PC-3 (cell line): ENCODE measurements around the gene MTPN.

Source experiments
- CTCF ChIP-seq: fragments of 300-600 bp; sonication (generic); conservative IDR thresholded peaks from 2 replicates; pipeline ENCODE4 v1.5.1; 2017; ENCODE audit warnings: antibody characterized with exemption, low read depth, mild to moderate bottlenecking, low read length
- EZH2 ChIP-seq: fragments of 300-600 bp; sonication (generic); IDR thresholded peaks from one replicate; pipeline ENCODE4 v1.6.1; 2017; ENCODE audit warnings: antibody characterized with exemption, mild to moderate bottlenecking, low read length; ENCODE audit not compliant: unreplicated experiment

DNA sequence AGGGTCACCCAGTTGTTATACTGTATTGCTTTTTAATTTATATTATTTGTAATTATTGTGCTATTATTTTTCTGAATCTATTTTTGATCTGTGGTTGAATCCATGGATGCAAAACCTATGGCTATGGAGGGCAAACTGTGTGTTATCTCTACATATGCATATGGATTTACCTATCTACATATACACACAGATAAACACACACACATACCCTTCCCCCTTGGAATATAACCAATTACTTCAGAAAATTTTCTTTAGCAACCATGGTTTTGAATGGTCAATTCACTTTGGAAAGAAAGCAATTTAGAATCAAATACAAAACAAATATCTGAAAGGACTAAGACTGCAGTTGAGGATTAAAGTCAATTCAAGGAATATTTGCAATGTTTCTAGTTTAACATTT is 39.1 kb downstream of the MTPN start:
- TF ChIP-seq CTCF (no peak), EZH2 (no peak)
